SK-N-SH treated with all-trans-retinoic acid at 6 μM for 48 hours (cell line): ENCODE results near the gene EXOC1.

ENCODE experiments used
- ATAC-seq: fragments of 200-7000 bp; cut with Tn5 transposase; 3 replicates; pipeline ENCODE4 v1.9.1; 2020; ENCODE audit warnings: mild to moderate bottlenecking, moderate library complexity
- BACH2 ChIP-seq: fragments of 250-450 bp; sonication (Bioruptor Pico); IDR thresholded peaks from 2 replicates; pipeline ENCODE4 v1.9.0; 2021; ENCODE audit warnings: mild to moderate bottlenecking, borderline replicate concordance
- GLIS3 ChIP-seq: fragments of 250-450 bp; sonication (Bioruptor Pico); IDR thresholded peaks from 2 replicates; pipeline ENCODE4 v1.5.0; 2020; ENCODE audit warnings: mild to moderate bottlenecking, moderate library complexity
- ISL1 ChIP-seq: fragments of 250-450 bp; sonication (Bioruptor Pico); IDR thresholded peaks from 2 replicates; pipeline ENCODE4 v2.1.2; 2022; ENCODE audit warnings: mild to moderate bottlenecking, moderate library complexity
- PPARA ChIP-seq: fragments of 250-450 bp; sonication (Bioruptor Pico); IDR thresholded peaks from 2 replicates; pipeline ENCODE4 v1.5.0; 2020; ENCODE audit warnings: mild to moderate bottlenecking, borderline replicate concordance
- SNAI2 ChIP-seq: fragments of 250-450 bp; sonication (Bioruptor Pico); IDR thresholded peaks from 2 replicates; pipeline ENCODE4 v1.5.0; 2020; ENCODE audit warnings: mild to moderate bottlenecking, moderate library complexity
- TCF4 ChIP-seq: fragments of 250-450 bp; sonication (Bioruptor Pico); IDR thresholded peaks from 2 replicates; pipeline ENCODE4 v1.8.0; 2021; ENCODE audit warnings: mild to moderate bottlenecking, moderate library complexity, borderline replicate concordance
- TSHZ2 ChIP-seq: fragments of 250-450 bp; sonication (Bioruptor Pico); IDR thresholded peaks from 2 replicates; pipeline ENCODE4 v1.5.0; 2020; ENCODE audit warnings: mild to moderate bottlenecking, moderate library complexity
- ZC3H10 ChIP-seq: fragments of 250-450 bp; sonication (Bioruptor Pico); IDR thresholded peaks from 2 replicates; pipeline ENCODE4 v1.5.1; 2021; ENCODE audit warnings: mild to moderate bottlenecking, moderate library complexity
- ZFP3 ChIP-seq: fragments of 250-450 bp; sonication (Bioruptor Pico); IDR thresholded peaks from 2 replicates; pipeline ENCODE4 v1.5.0; 2020; ENCODE audit warnings: mild to moderate bottlenecking, moderate library complexity
- ZFP30 ChIP-seq: fragments of 450-650 bp; formaldehyde crosslinking; IDR thresholded peaks from 2 replicates; pipeline ENCODE4 v1.5.0; 2022; ENCODE audit warnings: mild to moderate bottlenecking, moderate library complexity
- ZNF70 ChIP-seq: fragments of 450-650 bp; formaldehyde crosslinking; IDR thresholded peaks from 2 replicates; pipeline ENCODE4 v1.5.0; 2020; ENCODE audit warnings: mild to moderate bottlenecking, moderate library complexity
- TF ChIP-seq, protein P1 (sequence below): fragments of 250-450 bp; sonication (Bioruptor Pico); IDR thresholded peaks from 2 replicates; pipeline ENCODE4 v1.8.0; 2020; ENCODE audit warnings: mild to moderate bottlenecking, moderate library complexity, borderline replicate concordance

EXOC1 gene

GRCh38 chr4:55947912-55948725 lies 94.7 kb downstream of the EXOC1 start:
- TF ChIP-seq BACH2 = no peak
- peak; percentile 28; the same call in 1 of the 2 replicates for TF ChIP-seq ISL1
- peak; percentile 20; the same call in 1 of the 2 replicates for TF ChIP-seq GLIS3 (CRISPR knock-in tag)
- peak; percentile 78 for ATAC-seq

GRCh38 chr4:55948726-55949481 lies 95.5 kb downstream of the EXOC1 start, which contains the start of gene CEP135:
Gene CEP135, plus strand, starts transcription at chr4:55948945. Its CDS starts 3,186 bp downstream, at chr4:55952131.
- peak; percentile 87 for ATAC-seq
- TF ChIP-seq ZFP3 (CRISPR knock-in tag) = peak; percentile 16; the same call in 1 of the 2 replicates
- peak; percentile 35; the same call in 1 of the 2 replicates for TF ChIP-seq TSHZ2 (CRISPR knock-in tag)
- no peak for TF ChIP-seq ZNF70 (CRISPR knock-in tag)

GRCh38 chr4:55949482-55949802 lies 96.0 kb downstream of the EXOC1 start:
- peak; percentile 0; the same call in 1 of the 3 replicates for ATAC-seq
- TF ChIP-seq ZNF70 (CRISPR knock-in tag) = no peak
- TF ChIP-seq, protein P1, sequence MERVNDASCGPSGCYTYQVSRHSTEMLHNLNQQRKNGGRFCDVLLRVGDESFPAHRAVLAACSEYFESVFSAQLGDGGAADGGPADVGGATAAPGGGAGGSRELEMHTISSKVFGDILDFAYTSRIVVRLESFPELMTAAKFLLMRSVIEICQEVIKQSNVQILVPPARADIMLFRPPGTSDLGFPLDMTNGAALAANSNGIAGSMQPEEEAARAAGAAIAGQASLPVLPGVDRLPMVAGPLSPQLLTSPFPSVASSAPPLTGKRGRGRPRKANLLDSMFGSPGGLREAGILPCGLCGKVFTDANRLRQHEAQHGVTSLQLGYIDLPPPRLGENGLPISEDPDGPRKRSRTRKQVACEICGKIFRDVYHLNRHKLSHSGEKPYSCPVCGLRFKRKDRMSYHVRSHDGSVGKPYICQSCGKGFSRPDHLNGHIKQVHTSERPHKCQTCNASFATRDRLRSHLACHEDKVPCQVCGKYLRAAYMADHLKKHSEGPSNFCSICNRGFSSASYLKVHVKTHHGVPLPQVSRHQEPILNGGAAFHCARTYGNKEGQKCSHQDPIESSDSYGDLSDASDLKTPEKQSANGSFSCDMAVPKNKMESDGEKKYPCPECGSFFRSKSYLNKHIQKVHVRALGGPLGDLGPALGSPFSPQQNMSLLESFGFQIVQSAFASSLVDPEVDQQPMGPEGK (CRISPR knock-in tag) = no peak
- no peak for TF ChIP-seq PPARA (CRISPR knock-in tag)
- no peak for TF ChIP-seq SNAI2 (CRISPR knock-in tag)
- TF ChIP-seq ZC3H10 = no peak
- no peak for TF ChIP-seq ZFP3 (CRISPR knock-in tag)

DNA sequence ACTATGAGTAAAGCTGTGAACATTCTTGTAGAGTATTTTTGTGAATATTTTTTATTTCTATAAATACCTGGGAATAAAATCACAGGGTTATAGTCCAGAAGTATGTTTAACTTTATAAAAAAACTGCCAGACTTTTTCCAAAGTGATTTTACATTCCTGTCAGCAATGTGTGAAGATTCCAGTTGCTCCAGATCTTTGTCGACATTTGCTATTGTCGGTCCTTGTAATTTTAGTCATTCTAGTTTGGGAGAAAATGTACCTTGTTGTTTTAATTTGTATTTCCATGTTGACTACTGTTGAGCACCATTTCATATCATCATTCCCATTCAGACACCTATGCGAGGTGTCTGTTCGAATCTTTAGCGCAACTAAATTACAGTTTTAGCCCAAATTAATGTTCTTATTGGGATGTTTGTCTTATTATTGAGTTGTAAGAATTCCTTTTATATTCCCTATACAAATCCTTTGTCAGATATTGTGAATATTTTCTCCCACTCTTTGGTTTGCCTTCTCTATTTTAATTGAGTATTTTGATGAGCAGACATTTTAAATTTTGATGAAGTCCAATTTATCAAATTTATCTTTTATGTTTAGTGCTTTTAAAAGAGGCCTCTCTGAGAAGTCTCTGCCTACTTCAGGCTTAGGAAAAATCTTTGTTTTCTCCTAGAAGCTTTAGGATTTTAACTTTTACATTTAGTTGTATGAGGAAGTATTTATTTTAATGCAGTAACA lies 97.9 kb downstream of the EXOC1 start:
- ATAC-seq = no peak
- TF ChIP-seq TCF4 (CRISPR knock-in tag) = no peak
- no peak for TF ChIP-seq PPARA (CRISPR knock-in tag)
- no peak for TF ChIP-seq BACH2
- no peak for TF ChIP-seq ZFP30 (CRISPR knock-in tag)
- TF ChIP-seq, all 23 proteins: peak for 0
